ENCODE measurements around the gene TRPM2.
"Not testable (repeated sequence)": the region's sequence is repeated elsewhere in the genome, so short reads cannot be mapped to it uniquely, and the experiment has no call there.

Gene TRPM2

GRCh38 chr21:44350773-44351481 is 2.5 kb upstream of the TRPM2 start:
- H3K4me1 Mint-ChIP-seq = peaks cover 30% of the 10 kb centered on the region
- H3K9me3 Mint-ChIP-seq = no peaks in the 10 kb centered on the region
- no peak overlapping the region for H3K4me3 Mint-ChIP-seq
- DNase-seq (ENCODE audit: low spot score in 2 of 2) (no peak), ATAC-seq (ENCODE audit: low read depth) (no peak)
- H3K27me3 Mint-ChIP-seq = peaks cover 7% of the 10 kb centered on the region
- H3K27ac Mint-ChIP-seq = no peak overlapping the region
- no peaks in the 10 kb centered on the region for H3K36me3 Mint-ChIP-seq

GRCh38 chr21:44351535-44352252 is 1.7 kb upstream of the TRPM2 start:
- DNase-seq (ENCODE audit: low spot score in 2 of 2) = no peak
- no peak overlapping the region for H3K27ac Mint-ChIP-seq
- H3K36me3 Mint-ChIP-seq = no peaks in the 10 kb centered on the region
- peaks cover 33% of the 10 kb centered on the region for H3K4me1 Mint-ChIP-seq
- no peak for ATAC-seq (ENCODE audit: low read depth)
- H3K9me3 Mint-ChIP-seq = no peaks in the 10 kb centered on the region
- H3K27me3 Mint-ChIP-seq = peaks cover 1% of the 10 kb centered on the region
- H3K4me3 Mint-ChIP-seq = no peak overlapping the region

- Mint-ChIP-seq H3K27ac (no peak overlapping the region), H3K4me1 (peaks cover 33% of the 10 kb centered on the region), H3K9me3 (no peaks in the 10 kb centered on the region), H3K36me3 (no peaks in the 10 kb centered on the region), H3K27me3 (peaks cover 1% of the 10 kb centered on the region), H3K4me3 (peak overlapping the region; percentile 85)
- no peak for DNase-seq (ENCODE audit: low spot score in 2 of 2)
- no peak for ATAC-seq (ENCODE audit: low read depth)
Observed at GRCh38 chr21:44352253-44352860, 1.1 kb upstream of the TRPM2 start.

GRCh38 chr21:44354001-44354405 is 582 bp downstream of the TRPM2 start:
- Mint-ChIP-seq H3K27ac (peak overlapping the region; percentile 70), H3K36me3 (no peaks in the 10 kb centered on the region), H3K4me3 (peak overlapping the region; percentile 85), H3K4me1 (peaks cover 33% of the 10 kb centered on the region), H3K9me3 (no peaks in the 10 kb centered on the region), H3K27me3 (peaks cover 1% of the 10 kb centered on the region)
- DNase-seq (ENCODE audit: low spot score in 2 of 2) (no peak), ATAC-seq (ENCODE audit: low read depth) (no peak)

GRCh38 chr21:44354775-44355771 is 1.7 kb downstream of the TRPM2 start:
- no peaks in the 10 kb centered on the region for H3K27me3 Mint-ChIP-seq
- peak overlapping the region; percentile 70 for H3K27ac Mint-ChIP-seq
- no peaks in the 10 kb centered on the region for H3K9me3 Mint-ChIP-seq
- ATAC-seq (ENCODE audit: low read depth) (peak; percentile 50), DNase-seq (ENCODE audit: low spot score in 2 of 2) (no peak)
- no peaks in the 10 kb centered on the region for H3K36me3 Mint-ChIP-seq
- peaks cover 33% of the 10 kb centered on the region for H3K4me1 Mint-ChIP-seq
- peak overlapping the region; percentile 85 for H3K4me3 Mint-ChIP-seq

GRCh38 chr21:44356160-44356559 is 2.7 kb downstream of the TRPM2 start:
- peaks cover 35% of the 10 kb centered on the region for H3K4me1 Mint-ChIP-seq
- DNase-seq (ENCODE audit: low spot score in 2 of 2) (no peak), ATAC-seq (ENCODE audit: low read depth) (no peak)
- no peaks in the 10 kb centered on the region for H3K9me3 Mint-ChIP-seq
- H3K36me3 Mint-ChIP-seq = no peaks in the 10 kb centered on the region
- H3K27ac Mint-ChIP-seq = no peak overlapping the region
- no peaks in the 10 kb centered on the region for H3K27me3 Mint-ChIP-seq
- no peak overlapping the region for H3K4me3 Mint-ChIP-seq

- peaks cover 35% of the 10 kb centered on the region for H3K4me1 Mint-ChIP-seq
- no peak overlapping the region for H3K27ac Mint-ChIP-seq
- DNase-seq (ENCODE audit: low spot score in 2 of 2) = no peak
- peak; percentile 45 for ATAC-seq (ENCODE audit: low read depth)
- H3K36me3 Mint-ChIP-seq = no peaks in the 10 kb centered on the region
- H3K9me3 Mint-ChIP-seq = no peaks in the 10 kb centered on the region
- H3K4me3 Mint-ChIP-seq = no peak overlapping the region
- no peaks in the 10 kb centered on the region for H3K27me3 Mint-ChIP-seq
Observed at GRCh38 chr21:44356636-44357035, 3.2 kb downstream of the TRPM2 start.

- H3K4me3 Mint-ChIP-seq = no peak overlapping the region
- H3K36me3 Mint-ChIP-seq = no peaks in the 10 kb centered on the region
- no peak for DNase-seq (ENCODE audit: low spot score in 2 of 2)
- no peak overlapping the region for H3K27ac Mint-ChIP-seq
- ATAC-seq (ENCODE audit: low read depth) = no peak
- H3K27me3 Mint-ChIP-seq = no peaks in the 10 kb centered on the region
- peaks cover 34% of the 10 kb centered on the region for H3K4me1 Mint-ChIP-seq
- no peaks in the 10 kb centered on the region for H3K9me3 Mint-ChIP-seq
Observed at GRCh38 chr21:44357064-44357837, 3.8 kb downstream of the TRPM2 start.

- H3K27me3 Mint-ChIP-seq = no peaks in the 10 kb centered on the region
- no peak for DNase-seq (ENCODE audit: low spot score in 2 of 2)
- H3K36me3 Mint-ChIP-seq = peaks cover 4% of the 10 kb centered on the region
- no peak overlapping the region for H3K4me3 Mint-ChIP-seq
- H3K4me1 Mint-ChIP-seq = peaks cover 19% of the 10 kb centered on the region
- no peak for ATAC-seq (ENCODE audit: low read depth)
- H3K9me3 Mint-ChIP-seq = peaks cover 4% of the 10 kb centered on the region
- no peak overlapping the region for H3K27ac Mint-ChIP-seq
Observed at GRCh38 chr21:44359396-44359795, 6.0 kb downstream of the TRPM2 start.

- no peak for DNase-seq (ENCODE audit: low spot score in 2 of 2)
- peaks cover 4% of the 10 kb centered on the region for H3K9me3 Mint-ChIP-seq
- H3K36me3 Mint-ChIP-seq = peaks cover 4% of the 10 kb centered on the region
- no peaks in the 10 kb centered on the region for H3K27me3 Mint-ChIP-seq
- H3K4me3 Mint-ChIP-seq = peak overlapping the region; percentile 54
- peak overlapping the region; percentile 35 for H3K27ac Mint-ChIP-seq
- peaks cover 11% of the 10 kb centered on the region for H3K4me1 Mint-ChIP-seq
- ATAC-seq (ENCODE audit: low read depth) = peak; percentile 71
Observed at GRCh38 chr21:44360159-44360558, 6.7 kb downstream of the TRPM2 start.

GRCh38 chr21:44361903-44362302 is 8.5 kb downstream of the TRPM2 start:
- not testable (repeated sequence) for H3K36me3 Mint-ChIP-seq; H3K27me3 Mint-ChIP-seq; H3K4me3 Mint-ChIP-seq; DNase-seq (ENCODE audit: low spot score in 2 of 2); H3K4me1 Mint-ChIP-seq; ATAC-seq (ENCODE audit: low read depth); H3K9me3 Mint-ChIP-seq; H3K27ac Mint-ChIP-seq

GRCh38 chr21:44363278-44363677 is 9.9 kb downstream of the TRPM2 start:
- Mint-ChIP-seq H3K9me3 (peaks cover 4% of the 10 kb centered on the region), H3K27ac (no peak overlapping the region), H3K4me3 (no peak overlapping the region), H3K27me3 (no peaks in the 10 kb centered on the region), H3K36me3 (peaks cover 9% of the 10 kb centered on the region), H3K4me1 (peaks cover 5% of the 10 kb centered on the region)
- DNase-seq (ENCODE audit: low spot score in 2 of 2) (no peak), ATAC-seq (ENCODE audit: low read depth) (no peak)
